Activated naive CD8-positive, alpha-beta T cell treated with anti-CD3 and anti-CD28 coated beads for 36 hours (primary cell): ENCODE results near the gene BEST3. TPM values are rescaled to one million over a fixed set of nuclear protein-coding genes. Genes with fewer than 3 reads are reported as not detected.
"Not testable (repeated sequence)": the region's sequence is repeated elsewhere in the genome, so short reads cannot be mapped to it uniquely, and the experiment has no call there.

Experiments
- DNase-seq: peaks from one replicate; pipeline ENCODE4 v3.0.0; 2021
- H3K27ac Mint-ChIP-seq: one replicate; pipeline ENCODE4 v1.8.0; 2022; ENCODE audit warnings: mild to moderate bottlenecking, moderate library complexity, mixed read lengths
- H3K27me3 Mint-ChIP-seq: one replicate; pipeline ENCODE4 v1.8.0; 2022; ENCODE audit warnings: mild to moderate bottlenecking, mixed read lengths
- H3K36me3 Mint-ChIP-seq: one replicate; pipeline ENCODE4 v1.8.0; 2021; ENCODE audit warnings: mild to moderate bottlenecking, mixed read lengths
- H3K4me1 Mint-ChIP-seq: one replicate; pipeline ENCODE4 v1.8.0; 2021; ENCODE audit warnings: mixed read lengths
- H3K4me3 Mint-ChIP-seq: one replicate; pipeline ENCODE4 v1.8.0; 2022; ENCODE audit warnings: mild to moderate bottlenecking, moderate library complexity, mixed read lengths
- H3K9me3 Mint-ChIP-seq: one replicate; pipeline ENCODE4 v1.8.0; 2022; ENCODE audit warnings: mixed read lengths
- total RNA-seq, 2 experiments: library from RNA; stranded (reverse); gene quantifications; one replicate each; pipeline ENCODE4 v1.2.3, GENCODE V29; 2021

BEST3 gene
- total RNA-seq, 2 experiments from 2014 or later, result not detected

DNA sequence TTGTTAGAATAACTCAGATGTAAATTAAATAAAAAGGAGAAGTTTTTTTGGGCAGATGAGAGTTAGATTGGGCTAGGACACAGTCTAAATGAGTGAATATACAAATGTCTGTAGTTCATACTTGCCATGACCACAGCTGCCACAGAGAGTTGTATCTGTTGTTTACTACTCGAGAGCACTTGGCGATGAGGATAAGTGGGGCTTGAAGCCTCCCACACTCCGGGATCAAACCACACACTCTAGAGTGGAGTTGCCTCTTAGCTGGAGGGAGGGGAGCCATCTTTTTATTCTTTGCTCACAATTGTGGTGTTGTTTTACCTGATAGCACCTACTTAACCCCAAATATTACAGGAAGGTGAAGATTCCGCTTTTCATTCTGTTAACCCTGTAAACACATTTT is 27.5 kb downstream of the BEST3 start:
- Mint-ChIP-seq H3K4me3 (no peak overlapping the region), H3K36me3 (no peaks in the 10 kb centered on the region), H3K27ac (no peak overlapping the region), H3K9me3 (no peaks in the 10 kb centered on the region), H3K4me1 (no peaks in the 10 kb centered on the region), H3K27me3 (no peaks in the 10 kb centered on the region)
- no peak for DNase-seq

DNA sequence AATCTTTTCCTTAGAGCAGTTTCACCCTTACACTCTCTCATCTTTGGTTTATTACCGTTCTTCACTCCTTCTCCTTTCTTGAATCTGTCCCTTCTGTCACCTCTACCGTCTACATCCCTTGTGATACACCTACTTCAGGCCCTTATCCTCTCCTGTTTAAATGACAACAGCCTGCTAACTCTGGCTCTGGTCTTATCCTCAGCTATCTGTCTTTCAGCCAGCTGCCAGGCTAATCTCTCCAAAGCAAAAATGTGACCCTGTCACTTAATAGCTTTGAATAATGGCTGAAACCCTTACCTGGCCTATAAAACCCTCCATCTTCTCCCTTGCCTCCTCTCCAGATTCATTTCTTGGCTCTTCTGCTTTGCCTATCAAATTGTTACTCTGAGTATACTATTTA is 32.3 kb downstream of the BEST3 start:
- Mint-ChIP-seq H3K4me1 (no peaks in the 10 kb centered on the region), H3K27ac (no peak overlapping the region), H3K9me3 (no peaks in the 10 kb centered on the region)

DNA sequence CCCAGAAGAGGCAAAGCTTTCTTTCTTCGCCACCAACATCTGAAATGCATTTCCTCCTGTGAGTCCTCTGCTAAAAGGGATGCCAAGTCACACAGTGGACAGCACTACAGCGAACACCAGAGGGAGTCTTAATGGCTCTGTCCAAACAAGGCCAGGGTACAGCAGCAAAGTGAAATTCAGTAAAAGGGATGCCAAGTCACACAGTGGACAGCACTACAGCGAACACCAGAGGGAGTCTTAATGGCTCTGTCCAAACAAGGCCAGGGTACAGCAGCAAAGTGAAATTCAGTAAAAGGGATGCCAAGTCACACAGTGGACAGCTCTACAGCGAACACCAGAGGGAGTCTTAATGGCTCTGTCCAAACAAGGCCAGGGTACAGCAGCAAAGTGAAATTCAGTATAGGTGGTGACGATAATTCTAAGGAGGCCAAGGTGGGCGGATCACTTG is 34.1 kb downstream of the BEST3 start:
- not testable (repeated sequence) for H3K4me3 Mint-ChIP-seq, H3K36me3 Mint-ChIP-seq, DNase-seq, H3K4me1 Mint-ChIP-seq, H3K9me3 Mint-ChIP-seq, H3K27ac Mint-ChIP-seq
- H3K27me3 Mint-ChIP-seq, result peaks cover 10% of the 10 kb centered on the region

More for the DNA sequence above, 32.3 kb downstream of the BEST3 start:
- DNase-seq, result no peak
- no peaks in the 10 kb centered on the region for H3K36me3 Mint-ChIP-seq
- no peaks in the 10 kb centered on the region for H3K27me3 Mint-ChIP-seq
- H3K4me3 Mint-ChIP-seq, result no peak overlapping the region

DNA sequence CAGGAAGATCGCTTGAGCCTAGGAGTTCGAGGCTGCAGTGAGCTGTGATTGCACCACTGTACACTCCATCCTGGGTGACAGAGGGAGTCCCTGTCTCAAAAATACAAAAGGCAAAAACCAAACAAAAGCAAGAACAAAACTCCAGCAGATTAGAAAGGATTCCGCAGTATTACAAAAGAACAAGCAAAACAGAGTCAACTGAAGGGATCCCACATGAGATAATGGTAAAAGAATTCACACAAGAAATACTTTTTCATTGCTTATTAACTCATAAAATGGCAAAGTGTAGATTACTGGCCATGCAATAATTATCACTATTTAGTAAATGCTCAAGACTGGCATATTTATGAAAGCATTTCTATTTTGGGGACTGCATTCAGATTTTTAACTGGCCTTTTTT is 35.4 kb downstream of the BEST3 start:
- H3K27me3 Mint-ChIP-seq, result peaks cover 12% of the 10 kb centered on the region
- H3K4me1 Mint-ChIP-seq, result no peaks in the 10 kb centered on the region
- no peak for DNase-seq
- H3K4me3 Mint-ChIP-seq, result no peak overlapping the region
- no peak overlapping the region for H3K27ac Mint-ChIP-seq
- no peaks in the 10 kb centered on the region for H3K36me3 Mint-ChIP-seq
- H3K9me3 Mint-ChIP-seq, result no peaks in the 10 kb centered on the region

DNA sequence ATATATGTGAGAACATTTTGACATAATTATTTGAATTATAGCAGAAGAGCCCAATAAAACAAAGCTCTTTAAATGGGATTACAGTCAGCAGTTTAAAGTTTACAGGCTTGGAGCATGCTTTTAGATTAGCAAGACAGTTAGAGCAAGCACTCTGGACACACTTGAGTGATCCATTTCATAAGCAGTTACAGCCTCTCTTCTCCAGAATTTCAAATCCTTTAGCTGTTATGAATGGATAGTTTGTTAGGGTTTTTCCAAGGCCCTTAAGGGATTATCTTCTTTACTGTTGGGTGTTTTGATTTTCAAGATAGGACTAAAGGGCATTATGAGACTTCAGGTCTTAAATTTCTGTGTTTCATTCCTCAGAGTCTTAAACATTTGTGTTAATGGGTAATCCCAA is 36.3 kb downstream of the BEST3 start:
- no peak overlapping the region for H3K27ac Mint-ChIP-seq
- H3K27me3 Mint-ChIP-seq, result peaks cover 15% of the 10 kb centered on the region
- H3K9me3 Mint-ChIP-seq, result no peaks in the 10 kb centered on the region
- H3K4me1 Mint-ChIP-seq, result no peaks in the 10 kb centered on the region
- H3K4me3 Mint-ChIP-seq, result no peak overlapping the region
- no peaks in the 10 kb centered on the region for H3K36me3 Mint-ChIP-seq
- no peak for DNase-seq

GRCh38 chr12:69661386-69661785 is 37.7 kb downstream of the BEST3 start:
- Mint-ChIP-seq H3K9me3 (no peaks in the 10 kb centered on the region), H3K27me3 (peaks cover 15% of the 10 kb centered on the region), H3K4me1 (no peaks in the 10 kb centered on the region), H3K27ac (no peak overlapping the region), H3K4me3 (no peak overlapping the region), H3K36me3 (no peaks in the 10 kb centered on the region)
- no peak for DNase-seq

GRCh38 chr12:69660164-69660863 is 38.8 kb downstream of the BEST3 start:
- Mint-ChIP-seq H3K27me3 (peaks cover 15% of the 10 kb centered on the region), H3K27ac (no peak overlapping the region), H3K4me1 (no peaks in the 10 kb centered on the region), H3K9me3 (no peaks in the 10 kb centered on the region), H3K4me3 (no peak overlapping the region), H3K36me3 (no peaks in the 10 kb centered on the region)
- no peak for DNase-seq

DNA sequence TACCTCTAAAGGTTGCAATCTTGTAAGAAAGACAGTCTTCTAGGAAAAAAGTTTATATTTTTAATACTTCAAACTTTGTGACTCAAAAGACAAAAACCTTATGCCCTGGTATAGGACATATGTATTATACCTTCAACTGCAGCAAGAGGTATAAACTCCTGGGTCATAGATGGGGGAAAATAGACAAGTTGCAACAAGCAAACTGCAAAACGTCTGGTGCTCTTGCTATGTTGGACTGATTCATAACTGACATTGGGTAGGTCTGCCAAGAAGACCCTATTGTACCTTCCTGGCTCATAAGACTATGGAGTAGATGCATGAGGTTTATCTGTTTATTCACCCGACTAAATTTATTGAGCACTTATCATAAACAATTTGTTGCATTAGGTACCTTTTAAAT is 40.9 kb downstream of the BEST3 start:
- Mint-ChIP-seq H3K27ac (no peak overlapping the region), H3K36me3 (no peaks in the 10 kb centered on the region), H3K4me1 (no peaks in the 10 kb centered on the region), H3K9me3 (no peaks in the 10 kb centered on the region), H3K4me3 (no peak overlapping the region), H3K27me3 (peaks cover 15% of the 10 kb centered on the region)
- no peak for DNase-seq

DNA sequence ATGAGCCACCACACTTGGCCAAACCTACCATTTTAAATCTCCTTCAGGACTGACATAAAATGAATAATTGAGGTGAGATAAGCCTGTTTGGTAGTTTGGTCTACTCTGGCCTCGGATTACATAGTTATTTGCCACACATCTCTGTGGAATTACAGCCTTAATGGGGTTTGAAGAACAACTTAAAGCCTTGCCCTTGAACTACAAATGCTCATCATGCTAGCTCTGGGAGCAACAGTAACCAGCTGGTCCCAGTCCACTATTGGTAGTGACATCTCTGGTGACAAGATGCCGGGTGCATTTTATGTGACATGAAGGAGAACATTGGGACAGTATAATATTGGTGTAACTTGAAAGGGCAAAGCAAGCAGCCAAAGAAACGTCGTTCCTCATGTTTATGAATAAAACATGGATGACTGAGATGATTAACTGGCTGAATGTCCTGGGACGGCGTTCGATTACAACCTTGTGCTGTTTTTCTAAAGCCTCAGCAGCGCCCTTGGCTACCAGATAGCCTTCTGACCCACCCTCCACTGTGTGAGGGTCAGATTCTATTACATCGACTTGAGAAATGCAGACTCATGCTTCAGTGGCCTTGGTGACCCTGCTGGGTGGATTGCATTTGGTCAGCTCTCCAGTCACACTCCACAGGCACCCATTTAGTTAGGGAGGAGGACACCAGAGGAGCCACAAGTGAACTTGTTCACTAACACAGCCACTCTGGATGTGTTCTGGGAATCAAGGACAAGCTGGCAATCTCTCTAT is 41.5 kb downstream of the BEST3 start:
- no peak for DNase-seq
- no peaks in the 10 kb centered on the region for H3K9me3 Mint-ChIP-seq
- no peak overlapping the region for H3K27ac Mint-ChIP-seq
- no peaks in the 10 kb centered on the region for H3K4me1 Mint-ChIP-seq
- H3K27me3 Mint-ChIP-seq, result peaks cover 15% of the 10 kb centered on the region
- no peak overlapping the region for H3K4me3 Mint-ChIP-seq
- no peaks in the 10 kb centered on the region for H3K36me3 Mint-ChIP-seq

- H3K4me1 Mint-ChIP-seq, result no peaks in the 10 kb centered on the region
- H3K27me3 Mint-ChIP-seq, result peaks cover 12% of the 10 kb centered on the region
- no peak overlapping the region for H3K27ac Mint-ChIP-seq
- no peaks in the 10 kb centered on the region for H3K9me3 Mint-ChIP-seq
- no peak for DNase-seq
- no peaks in the 10 kb centered on the region for H3K36me3 Mint-ChIP-seq
- H3K4me3 Mint-ChIP-seq, result no peak overlapping the region
Observed at GRCh38 chr12:69655616-69656340, 43.3 kb downstream of the BEST3 start.

DNA sequence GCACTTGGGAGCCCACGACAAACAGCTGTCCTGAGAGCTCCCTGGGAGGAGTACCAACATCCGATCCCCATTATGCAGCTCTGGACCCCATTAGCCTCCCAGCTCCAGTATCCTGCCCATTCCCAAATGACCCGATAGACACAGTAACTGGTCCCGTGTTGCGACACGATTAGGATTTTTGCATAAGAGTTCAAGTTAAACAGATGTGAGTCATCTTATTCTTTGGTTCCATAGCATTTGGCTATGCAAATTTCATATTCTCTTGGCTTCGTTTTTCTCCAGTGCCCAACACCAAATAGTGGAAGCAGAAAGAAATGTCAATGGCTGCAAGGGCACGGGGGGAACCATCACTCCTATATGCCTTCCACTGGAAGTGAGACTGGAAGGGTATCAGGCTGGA is 45.4 kb downstream of the BEST3 start:
- peaks cover 3% of the 10 kb centered on the region for H3K27me3 Mint-ChIP-seq

DNA sequence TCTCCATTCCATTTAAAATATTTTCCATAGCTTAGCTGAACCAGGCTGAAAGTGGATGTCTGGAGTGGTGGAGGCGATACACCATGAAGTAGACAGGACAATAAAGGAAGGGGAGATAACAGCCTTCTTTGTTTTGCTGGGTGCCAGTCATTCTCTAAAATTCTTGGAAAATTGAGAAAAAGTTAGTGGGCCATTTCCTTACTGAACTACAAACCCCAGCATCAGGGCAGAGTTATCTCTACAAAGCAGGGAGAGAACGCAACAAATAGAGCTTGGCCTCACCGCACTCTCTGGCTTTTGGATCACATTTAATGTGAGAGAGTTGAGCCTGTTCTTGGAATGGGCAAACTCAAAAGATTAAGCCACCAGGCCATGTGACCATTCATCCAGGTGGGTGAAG is 47.2 kb downstream of the BEST3 start:
- Mint-ChIP-seq H3K4me3 (no peak overlapping the region), H3K27ac (no peak overlapping the region), H3K4me1 (no peaks in the 10 kb centered on the region)

More for the DNA sequence above, 45.4 kb downstream of the BEST3 start:
- DNase-seq, result no peak
- Mint-ChIP-seq H3K36me3 (no peaks in the 10 kb centered on the region), H3K4me3 (no peak overlapping the region), H3K9me3 (no peaks in the 10 kb centered on the region), H3K4me1 (no peaks in the 10 kb centered on the region), H3K27ac (no peak overlapping the region)

GRCh38 chr12:69649529-69649928 is 49.6 kb downstream of the BEST3 start:
- Mint-ChIP-seq H3K4me1 (no peaks in the 10 kb centered on the region), H3K9me3 (no peaks in the 10 kb centered on the region), H3K27ac (no peak overlapping the region), H3K36me3 (no peaks in the 10 kb centered on the region), H3K27me3 (peaks cover 11% of the 10 kb centered on the region), H3K4me3 (no peak overlapping the region)
- DNase-seq, result no peak

More for the DNA sequence above, 47.2 kb downstream of the BEST3 start:
- H3K27me3 Mint-ChIP-seq, result peaks cover 11% of the 10 kb centered on the region
- H3K9me3 Mint-ChIP-seq, result no peaks in the 10 kb centered on the region
- no peak for DNase-seq
- no peaks in the 10 kb centered on the region for H3K36me3 Mint-ChIP-seq

GRCh38 chr12:69648476-69648875 is 50.6 kb downstream of the BEST3 start:
- no peak for DNase-seq

GRCh38 chr12:69647178-69647577 is 51.9 kb downstream of the BEST3 start:
- no peaks in the 10 kb centered on the region for H3K36me3 Mint-ChIP-seq
- no peak overlapping the region for H3K4me3 Mint-ChIP-seq
- no peak for DNase-seq
- H3K9me3 Mint-ChIP-seq, result no peaks in the 10 kb centered on the region
- no peak overlapping the region for H3K27ac Mint-ChIP-seq
- H3K27me3 Mint-ChIP-seq, result peaks cover 11% of the 10 kb centered on the region
- no peaks in the 10 kb centered on the region for H3K4me1 Mint-ChIP-seq

More at GRCh38 chr12:69648476-69648875, 50.6 kb downstream of the BEST3 start:
- Mint-ChIP-seq H3K27me3 (peaks cover 11% of the 10 kb centered on the region), H3K4me1 (no peaks in the 10 kb centered on the region), H3K27ac (no peak overlapping the region), H3K4me3 (no peak overlapping the region), H3K9me3 (no peaks in the 10 kb centered on the region), H3K36me3 (no peaks in the 10 kb centered on the region)
